ENCODE measurements around the gene RASGRF1.
A peak's percentile ranks its signal among the peaks of the same experiment; 100 is the strongest.

The RASGRF1 gene

DNA sequence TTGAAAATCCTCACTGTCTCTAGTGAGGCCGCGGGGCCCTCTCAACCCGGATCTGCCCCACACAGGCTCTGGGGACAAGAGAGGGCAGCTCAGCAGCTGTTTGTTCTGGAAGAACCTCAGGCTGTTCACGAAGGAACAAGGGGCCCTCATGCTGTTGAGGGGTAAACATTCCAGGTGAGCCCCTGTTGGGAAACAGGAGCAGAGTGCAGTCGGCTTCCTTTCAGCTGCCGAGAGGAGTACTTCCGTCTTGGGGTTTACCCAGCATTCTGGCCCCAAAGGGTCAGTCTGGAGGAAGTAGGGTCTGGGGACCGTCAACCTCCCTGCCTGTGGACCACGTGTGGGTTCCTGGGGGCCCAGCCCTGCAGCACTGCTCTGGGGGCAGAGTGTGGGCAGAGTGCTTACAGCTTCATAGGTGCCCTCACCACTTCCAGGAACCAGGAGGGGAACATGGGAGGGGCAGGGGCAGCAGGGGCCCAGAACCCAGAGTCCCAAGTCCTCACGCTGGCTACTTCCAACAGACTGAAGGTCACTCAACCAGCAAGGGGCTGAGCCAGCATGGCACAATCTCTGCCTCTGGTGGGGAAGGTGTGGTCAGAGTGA is 96.5 kb downstream of the RASGRF1 start:
- no peaks in the 10 kb centered on the region for H3K9me3 Mint-ChIP-seq
- H3K27ac Mint-ChIP-seq: no peak overlapping the region
- ATAC-seq (ENCODE audit: low read depth) (no peak), DNase-seq (ENCODE audit: low spot score in 2 of 2) (no peak)
- no peaks in the 10 kb centered on the region for H3K27me3 Mint-ChIP-seq
- peaks cover 7% of the 10 kb centered on the region for H3K36me3 Mint-ChIP-seq
- no peak overlapping the region for H3K4me3 Mint-ChIP-seq
- H3K4me1 Mint-ChIP-seq: peaks cover 15% of the 10 kb centered on the region

DNA sequence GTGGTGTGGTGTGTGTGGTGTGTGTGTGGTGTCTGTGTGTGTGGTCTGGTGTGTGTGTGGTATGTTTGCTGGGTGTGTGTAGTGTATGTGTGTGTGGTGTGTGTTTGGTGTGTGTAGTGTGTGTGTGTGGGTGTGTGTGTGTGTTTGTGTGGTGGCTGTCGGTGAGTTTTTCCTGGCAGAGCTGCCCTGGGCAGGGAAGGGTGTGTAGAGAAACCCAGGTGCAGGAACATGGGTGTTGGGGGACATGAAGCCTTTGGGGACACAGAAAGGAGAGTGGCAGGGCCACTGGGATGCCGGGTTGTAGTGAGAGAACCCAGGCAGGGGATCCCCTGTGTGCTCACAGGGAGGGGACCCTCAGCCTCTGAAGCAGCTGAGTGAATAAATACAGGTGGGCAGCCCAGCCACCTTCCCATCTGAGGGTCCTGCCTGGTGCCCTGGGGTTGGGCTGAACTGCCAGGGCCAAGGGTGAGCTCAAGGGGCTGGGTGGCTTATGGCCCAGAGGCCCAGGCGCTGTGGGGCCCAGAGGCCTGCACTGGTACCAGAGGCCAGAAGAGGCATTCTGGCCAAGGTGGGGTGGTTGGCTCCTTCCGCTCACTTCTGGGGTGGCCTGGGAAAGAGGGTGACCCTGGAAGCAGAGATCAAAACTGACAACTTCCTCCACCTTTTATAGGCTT is 97.2 kb downstream of the RASGRF1 start:
- H3K4me1 Mint-ChIP-seq: peaks cover 12% of the 10 kb centered on the region
- DNase-seq (ENCODE audit: low spot score in 2 of 2) (no peak), ATAC-seq (ENCODE audit: low read depth) (no peak)
- H3K9me3 Mint-ChIP-seq: no peaks in the 10 kb centered on the region
- H3K4me3 Mint-ChIP-seq: no peak overlapping the region
- H3K27ac Mint-ChIP-seq: peak overlapping the region; percentile 1
- peaks cover 6% of the 10 kb centered on the region for H3K36me3 Mint-ChIP-seq
- no peaks in the 10 kb centered on the region for H3K27me3 Mint-ChIP-seq

DNA sequence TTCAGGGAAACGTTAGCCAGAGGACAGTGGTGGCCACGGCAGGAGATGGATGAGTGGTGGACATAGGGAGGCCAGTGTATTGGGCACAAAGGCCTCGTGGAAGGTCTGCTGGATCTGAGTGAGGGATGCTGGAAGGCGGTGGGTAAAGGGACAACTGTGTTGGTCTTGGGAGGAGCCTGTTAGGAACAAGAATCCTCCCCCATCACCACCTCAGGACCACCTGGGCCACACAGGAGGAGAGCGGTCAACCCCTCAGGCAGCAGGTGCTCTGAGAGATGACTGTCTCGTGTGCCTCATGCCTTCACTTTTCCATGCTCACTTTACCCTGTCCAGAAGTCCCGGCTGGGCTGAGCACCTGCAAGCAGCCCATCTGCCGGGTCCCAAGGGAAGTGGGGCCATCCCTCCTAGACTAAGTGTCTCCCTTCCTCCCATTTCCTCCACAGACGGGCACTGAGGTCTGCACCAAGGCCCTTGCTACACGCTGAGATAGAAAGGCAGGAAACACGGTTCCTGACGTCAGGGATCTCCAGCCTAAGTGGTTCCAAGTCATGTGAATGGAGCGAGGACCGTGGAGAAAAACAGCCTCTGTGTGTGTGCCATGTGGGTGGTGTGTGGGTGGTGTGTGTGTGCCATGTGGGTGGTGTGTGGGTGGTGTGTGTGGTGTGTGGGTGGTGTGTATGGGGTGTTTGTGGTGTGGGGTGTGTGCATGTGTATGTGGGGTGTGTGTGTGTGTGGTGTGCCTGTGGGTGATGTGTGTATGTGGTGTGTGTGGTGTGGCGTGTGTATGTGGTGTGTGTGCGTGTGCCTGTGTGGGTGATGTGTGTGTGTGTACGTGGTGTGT is 97.9 kb downstream of the RASGRF1 start:
- peak; percentile 41 for ATAC-seq (ENCODE audit: low read depth)
- no peaks in the 10 kb centered on the region for H3K27me3 Mint-ChIP-seq

DNA sequence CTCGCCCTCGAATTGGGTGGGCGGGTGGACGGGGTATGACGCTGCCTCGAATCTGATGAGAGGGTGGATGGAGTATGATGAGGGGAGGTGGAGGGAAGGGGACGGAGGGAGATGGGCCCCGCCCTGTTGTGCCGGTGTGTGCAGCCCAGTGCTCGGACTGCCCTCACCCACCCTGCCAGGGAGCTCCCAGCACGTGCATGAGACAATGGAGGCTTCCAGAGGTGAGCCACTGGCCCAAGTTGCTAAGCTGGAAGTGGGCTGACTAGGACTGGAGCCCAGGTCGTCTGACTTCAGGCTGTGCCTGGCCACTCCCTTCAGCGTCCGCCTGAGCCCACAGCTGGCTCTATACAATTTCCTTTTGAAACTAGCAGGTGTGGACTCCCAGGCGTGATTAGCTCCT is 98.7 kb downstream of the RASGRF1 start:
- DNase-seq (ENCODE audit: low spot score in 2 of 2) (no peak), ATAC-seq (ENCODE audit: low read depth) (no peak)
- peaks cover 6% of the 10 kb centered on the region for H3K36me3 Mint-ChIP-seq
- no peak overlapping the region for H3K4me3 Mint-ChIP-seq
- H3K27ac Mint-ChIP-seq: no peak overlapping the region
- no peaks in the 10 kb centered on the region for H3K9me3 Mint-ChIP-seq
- no peaks in the 10 kb centered on the region for H3K27me3 Mint-ChIP-seq
- H3K4me1 Mint-ChIP-seq: peaks cover 14% of the 10 kb centered on the region

More for the DNA sequence above, 97.9 kb downstream of the RASGRF1 start:
- H3K27ac Mint-ChIP-seq: peak overlapping the region; percentile 1
- H3K4me1 Mint-ChIP-seq: peaks cover 14% of the 10 kb centered on the region
- peaks cover 6% of the 10 kb centered on the region for H3K36me3 Mint-ChIP-seq
- H3K9me3 Mint-ChIP-seq: no peaks in the 10 kb centered on the region
- H3K4me3 Mint-ChIP-seq: no peak overlapping the region
- no peak for DNase-seq (ENCODE audit: low spot score in 2 of 2)

DNA sequence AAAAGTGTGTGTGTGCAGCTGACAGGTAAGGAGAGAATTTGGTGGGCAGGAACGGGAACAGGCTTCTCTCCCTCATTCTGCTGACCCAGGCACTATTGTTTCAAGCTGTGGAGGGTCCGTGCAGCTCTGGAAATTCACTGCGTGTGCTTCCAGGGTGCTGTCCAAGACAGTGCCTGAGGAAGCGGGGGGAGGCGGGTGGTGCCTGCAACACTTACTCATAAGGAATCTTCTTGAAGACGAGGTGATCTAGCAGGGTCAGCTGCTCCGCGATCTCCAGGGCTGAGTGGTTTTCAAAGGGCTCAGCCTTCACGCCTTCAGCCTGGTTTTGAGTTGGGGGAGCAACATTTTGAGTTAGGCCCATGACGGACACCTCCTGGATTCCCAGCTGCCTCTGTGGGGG is 99.1 kb downstream of the RASGRF1 start:
- no peak for DNase-seq (ENCODE audit: low spot score in 2 of 2)
- H3K4me3 Mint-ChIP-seq: no peak overlapping the region
- no peak for ATAC-seq (ENCODE audit: low read depth)
- H3K4me1 Mint-ChIP-seq: peaks cover 14% of the 10 kb centered on the region
- H3K27ac Mint-ChIP-seq: no peak overlapping the region
- H3K27me3 Mint-ChIP-seq: no peaks in the 10 kb centered on the region
- no peaks in the 10 kb centered on the region for H3K9me3 Mint-ChIP-seq
- H3K36me3 Mint-ChIP-seq: peaks cover 6% of the 10 kb centered on the region

DNA sequence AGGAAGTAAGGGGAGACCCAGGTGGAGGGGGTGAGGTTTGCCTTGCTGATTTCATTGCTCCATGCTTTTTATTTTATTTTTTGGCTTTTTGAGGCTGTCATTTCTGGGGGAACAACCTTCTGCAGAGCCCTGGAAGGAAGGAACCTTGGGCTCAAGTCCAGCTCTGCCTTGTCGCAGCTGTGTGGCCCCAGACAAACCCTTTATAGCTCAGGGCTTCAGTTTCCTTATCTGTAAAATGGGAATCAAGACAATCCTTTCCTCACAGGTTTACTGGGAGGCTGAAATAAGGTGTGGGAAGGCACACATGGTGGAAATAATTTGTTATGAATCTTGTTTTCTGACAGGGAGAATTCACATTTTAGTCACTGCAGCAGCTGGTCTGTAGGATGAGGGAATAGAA is 100.3 kb downstream of the RASGRF1 start:
- Mint-ChIP-seq H3K27me3 (no peaks in the 10 kb centered on the region), H3K4me1 (peaks cover 14% of the 10 kb centered on the region)

DNA sequence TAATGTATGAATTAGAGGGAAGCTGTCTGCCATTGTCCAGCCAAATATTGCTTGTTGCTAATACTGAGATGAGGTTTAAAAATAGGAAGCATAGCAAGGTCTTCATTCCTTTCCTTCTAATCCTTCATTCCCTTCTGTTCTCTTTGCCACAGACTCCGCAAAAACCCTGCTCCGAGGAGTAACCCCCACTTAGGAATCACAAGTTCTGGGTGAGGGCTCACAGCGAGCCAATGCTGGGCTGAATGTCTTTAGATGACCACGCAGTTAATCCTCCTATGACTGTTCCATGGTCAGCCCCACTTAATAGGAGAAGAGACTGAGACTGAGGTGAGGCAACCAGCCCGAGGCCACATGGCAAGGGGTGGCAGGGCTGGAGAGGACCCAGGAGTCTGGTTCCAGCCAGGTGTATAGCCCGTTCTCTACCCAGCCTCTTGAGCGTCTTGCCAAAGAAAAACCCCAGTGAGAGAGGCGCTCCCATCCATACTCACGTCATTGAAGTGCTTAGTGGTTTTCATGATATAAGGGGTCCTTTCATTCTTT is 100.8 kb downstream of the RASGRF1 start:
- ATAC-seq (ENCODE audit: low read depth) (no peak), DNase-seq (ENCODE audit: low spot score in 2 of 2) (no peak)
- H3K4me1 Mint-ChIP-seq: peaks cover 14% of the 10 kb centered on the region
- H3K4me3 Mint-ChIP-seq: no peak overlapping the region
- H3K27me3 Mint-ChIP-seq: no peaks in the 10 kb centered on the region
- peaks cover 5% of the 10 kb centered on the region for H3K36me3 Mint-ChIP-seq
- H3K27ac Mint-ChIP-seq: no peak overlapping the region
- no peaks in the 10 kb centered on the region for H3K9me3 Mint-ChIP-seq

More for the DNA sequence above, 100.3 kb downstream of the RASGRF1 start:
- no peaks in the 10 kb centered on the region for H3K9me3 Mint-ChIP-seq
- H3K36me3 Mint-ChIP-seq: peaks cover 5% of the 10 kb centered on the region
- DNase-seq (ENCODE audit: low spot score in 2 of 2) (no peak), ATAC-seq (ENCODE audit: low read depth) (no peak)
- no peak overlapping the region for H3K4me3 Mint-ChIP-seq
- H3K27ac Mint-ChIP-seq: no peak overlapping the region

DNA sequence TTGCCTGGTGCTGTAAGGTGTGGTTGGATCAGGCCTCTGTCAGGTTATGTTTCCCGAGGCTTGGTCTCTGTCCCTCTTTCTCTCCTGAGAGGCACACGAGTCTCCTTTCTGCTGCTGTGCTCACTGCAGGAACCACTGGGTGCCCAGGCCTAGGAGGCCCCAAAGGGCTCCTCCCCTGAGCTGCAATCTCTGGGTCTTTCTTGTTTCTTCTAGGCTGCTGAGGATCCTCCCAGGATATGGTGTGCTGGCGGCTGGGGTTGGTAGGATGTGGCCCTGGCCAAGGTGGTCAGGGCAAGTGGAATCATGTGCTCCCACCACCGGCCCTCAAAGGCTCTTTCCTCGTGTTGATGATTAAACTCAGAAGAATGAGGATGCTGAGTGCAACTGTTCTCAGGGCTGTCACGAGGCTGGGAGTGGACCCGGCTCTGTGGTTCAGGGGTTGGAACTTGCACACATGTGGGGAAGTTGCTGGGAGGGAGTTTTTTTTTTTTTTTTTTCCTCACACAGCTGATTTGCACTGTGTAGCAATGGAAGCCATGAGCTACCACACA is 102.1 kb downstream of the RASGRF1 start:
- peaks cover 14% of the 10 kb centered on the region for H3K4me1 Mint-ChIP-seq
- H3K4me3 Mint-ChIP-seq: no peak overlapping the region
- ATAC-seq (ENCODE audit: low read depth) (peak; percentile 53), DNase-seq (ENCODE audit: low spot score in 2 of 2) (no peak)
- no peak overlapping the region for H3K27ac Mint-ChIP-seq
- peaks cover 7% of the 10 kb centered on the region for H3K36me3 Mint-ChIP-seq
- H3K27me3 Mint-ChIP-seq: no peaks in the 10 kb centered on the region
- no peaks in the 10 kb centered on the region for H3K9me3 Mint-ChIP-seq

DNA sequence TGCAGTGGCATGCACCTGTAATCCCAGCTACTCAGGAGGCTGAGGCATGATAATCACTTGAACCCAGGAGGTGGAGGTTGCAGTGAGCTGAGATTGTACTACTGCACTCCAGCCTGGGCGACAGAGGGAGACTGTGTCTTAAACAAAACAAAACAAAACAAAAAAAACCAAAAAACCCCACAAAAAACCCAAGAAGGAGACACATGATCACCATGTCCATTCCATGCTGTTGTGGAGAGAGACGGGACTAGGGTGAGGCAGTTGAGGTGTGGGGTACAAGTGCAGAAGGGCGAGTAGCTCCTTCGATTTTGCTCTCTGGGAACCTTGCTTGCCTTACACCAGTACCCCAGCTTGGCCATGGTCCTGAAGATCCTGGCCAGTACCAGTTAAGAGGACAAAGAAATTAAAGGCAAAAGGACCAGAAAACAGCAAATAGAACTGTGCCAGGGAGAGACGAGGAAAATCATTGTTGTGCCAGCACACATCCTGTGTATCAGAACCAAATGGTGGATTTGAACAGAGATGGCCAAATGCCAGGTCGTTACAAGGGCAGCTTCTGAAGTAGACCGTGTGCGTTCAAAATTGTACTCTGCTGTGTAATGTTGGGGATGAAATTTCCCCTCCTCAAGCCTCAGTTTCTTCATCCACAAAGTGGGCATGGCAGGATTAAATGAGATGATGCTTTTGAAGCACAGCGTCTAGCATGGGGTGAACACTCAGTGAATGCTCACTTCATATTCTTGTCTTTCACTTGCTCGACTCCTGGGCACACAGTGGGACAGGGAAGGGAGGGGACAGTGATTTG is 102.8 kb downstream of the RASGRF1 start:
- no peaks in the 10 kb centered on the region for H3K27me3 Mint-ChIP-seq
- no peaks in the 10 kb centered on the region for H3K9me3 Mint-ChIP-seq
- peaks cover 8% of the 10 kb centered on the region for H3K4me1 Mint-ChIP-seq
- no peak for ATAC-seq (ENCODE audit: low read depth)
- no peak overlapping the region for H3K27ac Mint-ChIP-seq
- H3K4me3 Mint-ChIP-seq: no peak overlapping the region
- no peak for DNase-seq (ENCODE audit: low spot score in 2 of 2)
- H3K36me3 Mint-ChIP-seq: peaks cover 5% of the 10 kb centered on the region

DNA sequence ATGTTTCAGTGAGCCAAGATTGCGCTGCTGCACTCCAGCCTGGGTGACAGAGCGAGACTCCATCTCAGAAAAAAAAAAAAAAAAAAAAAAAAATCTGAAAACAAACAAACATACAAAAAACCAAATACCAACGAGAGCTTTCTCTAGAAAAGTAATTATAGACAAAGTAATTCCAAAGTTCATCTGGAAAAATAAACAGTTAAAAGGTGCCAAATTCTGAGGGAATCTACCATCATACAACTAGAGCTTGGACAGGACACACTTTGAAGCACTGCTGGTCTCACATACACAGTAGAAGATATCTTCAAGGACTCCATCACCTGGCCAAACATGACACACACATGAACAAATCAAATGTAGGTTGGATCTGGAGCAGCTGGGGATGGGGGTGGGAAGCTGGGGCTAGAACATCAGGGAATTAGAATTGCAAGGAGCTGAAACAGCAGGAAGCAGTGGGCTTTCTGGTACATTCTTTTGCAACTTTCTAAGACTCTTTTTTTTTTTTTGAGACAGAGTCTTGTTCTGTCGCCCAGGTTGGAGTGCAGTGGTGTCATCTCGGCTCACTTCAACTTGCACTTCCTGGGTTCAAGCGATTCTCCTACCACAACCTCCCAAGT is 104.6 kb downstream of the RASGRF1 start:
- no peaks in the 10 kb centered on the region for H3K9me3 Mint-ChIP-seq

DNA sequence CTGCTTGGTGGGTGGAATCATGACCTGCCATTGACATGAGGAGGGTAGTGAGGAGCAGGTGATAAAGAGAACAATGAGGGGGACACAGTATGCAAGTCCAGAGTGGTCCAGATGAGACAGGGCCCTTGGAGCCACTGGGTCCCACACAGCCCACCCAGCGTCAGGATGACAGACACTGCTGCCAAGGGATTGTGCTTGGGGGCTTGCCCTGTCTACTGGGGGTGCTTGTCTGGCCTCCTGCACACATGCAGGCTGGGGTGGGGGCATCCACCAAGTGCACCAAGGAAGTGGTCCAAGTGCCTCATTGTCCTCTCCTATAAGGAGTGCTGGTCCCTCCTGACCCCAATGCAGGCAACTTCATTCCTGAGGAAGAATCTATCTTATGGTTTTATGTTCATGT is 106.5 kb downstream of the RASGRF1 start:
- DNase-seq (ENCODE audit: low spot score in 2 of 2): no peak
- no peak for ATAC-seq (ENCODE audit: low read depth)
- Mint-ChIP-seq H3K27ac (no peak overlapping the region), H3K36me3 (peaks cover 5% of the 10 kb centered on the region), H3K27me3 (no peaks in the 10 kb centered on the region), H3K4me3 (no peak overlapping the region), H3K9me3 (no peaks in the 10 kb centered on the region), H3K4me1 (peaks cover 12% of the 10 kb centered on the region)

More for the DNA sequence above, 104.6 kb downstream of the RASGRF1 start:
- H3K27ac Mint-ChIP-seq: no peak overlapping the region
- no peaks in the 10 kb centered on the region for H3K27me3 Mint-ChIP-seq
- H3K36me3 Mint-ChIP-seq: peaks cover 5% of the 10 kb centered on the region
- peaks cover 3% of the 10 kb centered on the region for H3K4me1 Mint-ChIP-seq
- DNase-seq (ENCODE audit: low spot score in 2 of 2) (no peak), ATAC-seq (ENCODE audit: low read depth) (no peak)
- H3K4me3 Mint-ChIP-seq: no peak overlapping the region

DNA sequence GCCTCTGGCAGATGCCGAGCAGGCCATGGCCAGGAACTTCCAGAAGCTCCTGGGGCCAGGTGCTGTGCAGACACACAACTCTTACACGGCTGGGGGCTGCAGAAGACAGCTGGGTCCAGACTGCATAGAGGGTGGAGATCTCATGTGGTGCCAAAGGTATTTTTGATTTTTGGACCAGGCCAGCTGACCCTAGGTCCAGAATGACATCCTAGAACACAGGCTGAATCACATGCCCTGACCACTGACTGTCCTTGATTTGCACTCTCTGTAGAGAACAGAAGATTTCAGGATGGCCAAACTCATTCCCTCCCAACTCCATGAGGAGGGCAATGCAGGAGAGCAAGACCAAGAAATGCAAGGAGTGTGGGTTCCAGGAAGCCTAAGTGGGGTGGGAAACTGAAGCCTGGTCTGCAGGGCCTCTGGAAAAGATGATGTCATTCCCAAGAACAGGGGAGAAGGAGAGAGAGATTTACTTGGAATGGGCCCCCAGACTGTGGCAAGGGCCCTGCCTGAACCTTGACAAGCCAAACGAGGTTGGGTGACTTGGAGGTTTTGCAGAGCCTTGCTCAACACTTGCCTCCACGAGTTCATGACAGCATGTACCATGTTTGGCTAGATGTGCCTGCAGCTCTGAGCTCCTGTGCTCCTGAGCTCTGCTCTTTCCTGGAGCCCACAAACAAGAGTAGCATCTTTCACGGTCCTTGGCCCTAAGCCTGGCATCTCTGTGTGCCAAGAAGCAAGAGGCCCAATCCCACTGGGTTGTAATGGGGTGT is 107.2 kb downstream of the RASGRF1 start:
- Mint-ChIP-seq H3K36me3 (peaks cover 5% of the 10 kb centered on the region), H3K4me1 (peaks cover 17% of the 10 kb centered on the region), H3K4me3 (no peak overlapping the region), H3K27ac (no peak overlapping the region), H3K27me3 (no peaks in the 10 kb centered on the region), H3K9me3 (no peaks in the 10 kb centered on the region)
- DNase-seq (ENCODE audit: low spot score in 2 of 2) (no peak), ATAC-seq (ENCODE audit: low read depth) (no peak)
